Mesenchymal stem cell (in vitro differentiated cells and primary cell): Measurements from ENCODE around the gene ACTR3.
A peak's percentile ranks its signal among the peaks of the same experiment; 100 is the strongest.

Experiments used
- DNase-seq: peaks from one replicate; pipeline ENCODE4 v3.0.0-alpha.2; 2013
- H2AFZ ChIP-seq: one replicate; pipeline ENCODE4 v1.6.1; 2013; ENCODE audit warnings: low read depth, mild to moderate bottlenecking, control low read depth, inconsistent platforms, low read length, moderate library complexity
- H2AK5ac ChIP-seq: 2 replicates; pipeline ENCODE4 v1.6.1; 2013; ENCODE audit warnings: low read length, moderate library complexity, mild to moderate bottlenecking, inconsistent platforms; ENCODE audit not compliant: severe bottlenecking
- H2BK120ac ChIP-seq: one replicate; pipeline ENCODE4 v1.6.1; 2013; ENCODE audit warnings: low read depth, mild to moderate bottlenecking, inconsistent platforms, low read length, moderate library complexity
- H2BK12ac ChIP-seq, 2 experiments: one replicate each; pipeline ENCODE4 v1.6.1; 2013; ENCODE audit warnings: inconsistent platforms in 2 of 2, low read length in 2 of 2, mild to moderate bottlenecking in 2 of 2, moderate library complexity in 2 of 2, control low read depth in 1 of 2
- H2BK15ac ChIP-seq: one replicate; pipeline ENCODE4 v1.6.1; 2013; ENCODE audit warnings: mild to moderate bottlenecking, low read depth, inconsistent platforms; ENCODE audit not compliant: poor library complexity, severe bottlenecking
- H2BK5ac ChIP-seq: 2 replicates; pipeline ENCODE4 v1.6.1; 2013; ENCODE audit warnings: low read depth, mild to moderate bottlenecking, low read length, control low read depth, inconsistent platforms; ENCODE audit not compliant: poor library complexity, severe bottlenecking
- H3K14ac ChIP-seq, 2 experiments: one replicate each; pipeline ENCODE4 v1.6.1; 2013; ENCODE audit warnings: inconsistent platforms in 2 of 2, low read length in 2 of 2, control low read depth in 1 of 2, mild to moderate bottlenecking in 1 of 2, moderate library complexity in 1 of 2
- H3K18ac ChIP-seq, 2 experiments: one replicate each; pipeline ENCODE4 v1.6.1; 2013; ENCODE audit warnings: inconsistent platforms in 2 of 2, low read length in 2 of 2, control low read depth in 1 of 2, low read depth in 1 of 2, mild to moderate bottlenecking in 1 of 2
- H3K23ac ChIP-seq, 2 experiments: one replicate each; pipeline ENCODE4 v1.6.1; 2013; ENCODE audit warnings: inconsistent platforms in 2 of 2, low read length in 2 of 2, mild to moderate bottlenecking in 2 of 2, moderate library complexity in 2 of 2, control low read depth in 1 of 2
- H3K27ac ChIP-seq: 2 replicates; pipeline ENCODE4 v1.5.1; 2013; ENCODE audit warnings: mild to moderate bottlenecking, moderate library complexity, low read length, control low read depth, inconsistent platforms; ENCODE audit not compliant: poor library complexity, severe bottlenecking
- H3K27me3 ChIP-seq, 2 experiments: 2 replicates each; pipeline versions ENCODE4 v1.6.1 to v1.7.0; 2013; ENCODE audit warnings: low read length in 2 of 2, mild to moderate bottlenecking in 2 of 2, moderate library complexity in 2 of 2, control low read depth in 1 of 2, inconsistent platforms in 1 of 2; ENCODE audit not compliant: control insufficient read depth in 1 of 2, insufficient read depth in 1 of 2
- H3K36me3 ChIP-seq, 2 experiments: 2 replicates each; pipeline versions ENCODE4 v1.6.1 to v1.7.0; 2013; ENCODE audit warnings: low read length in 2 of 2, control low read depth in 1 of 2, inconsistent platforms in 1 of 2, low read depth in 1 of 2, mild to moderate bottlenecking in 1 of 2; ENCODE audit not compliant: insufficient read depth in 2 of 2, control insufficient read depth in 1 of 2
- H3K4ac ChIP-seq, 2 experiments: one replicate each; pipeline ENCODE4 v1.6.1; 2013; ENCODE audit warnings: inconsistent platforms in 2 of 2, low read length in 2 of 2, mild to moderate bottlenecking in 2 of 2, moderate library complexity in 2 of 2, control low read depth in 1 of 2, low read depth in 1 of 2
- H3K4me1 ChIP-seq: 2 replicates; pipeline ENCODE4 v1.6.1; 2013; ENCODE audit warnings: low read depth, low read length, control low read depth; ENCODE audit not compliant: control insufficient read depth, insufficient read depth
- H3K4me2 ChIP-seq: 2 replicates; pipeline ENCODE4 v1.6.1; 2013; ENCODE audit warnings: low read length, mild to moderate bottlenecking, inconsistent platforms; ENCODE audit not compliant: poor library complexity, severe bottlenecking
- H3K4me3 ChIP-seq, 2 experiments: 2 replicates each; pipeline versions ENCODE4 v1.5.1 to v1.7.0; 2013; ENCODE audit warnings: low read length in 2 of 2, mild to moderate bottlenecking in 2 of 2, control low read depth in 1 of 2, low read depth in 1 of 2; ENCODE audit not compliant: insufficient read depth in 1 of 2
- H3K79me1 ChIP-seq: replicated peaks from 2 replicates; pipeline ENCODE4 v1.6.1; 2013; ENCODE audit warnings: mild to moderate bottlenecking, control low read depth, low read length, inconsistent platforms; ENCODE audit not compliant: poor library complexity, severe bottlenecking
- H3K9ac ChIP-seq: 2 replicates; pipeline ENCODE4 v1.7.0; 2013; ENCODE audit warnings: mild to moderate bottlenecking, low read length, moderate library complexity
- H3K9me3 ChIP-seq: 2 replicates; pipeline ENCODE4 v1.7.0; 2013; ENCODE audit warnings: mild to moderate bottlenecking, low read length; ENCODE audit not compliant: control insufficient read depth
- H4K8ac ChIP-seq: one replicate; pipeline ENCODE4 v1.6.1; 2013; ENCODE audit warnings: inconsistent platforms, mild to moderate bottlenecking, low read length, moderate library complexity
- H4K91ac ChIP-seq: one replicate; pipeline ENCODE4 v1.6.1; 2013; ENCODE audit warnings: mild to moderate bottlenecking, low read length, inconsistent platforms
- WGBS: methylation state at CpG from one replicate; pipeline ENCODE4 v1.1.7; 2013; ENCODE audit warnings: mixed read lengths; 5-methylcytosine and 5-hydroxymethylcytosine counted together

Gene ACTR3

DNA sequence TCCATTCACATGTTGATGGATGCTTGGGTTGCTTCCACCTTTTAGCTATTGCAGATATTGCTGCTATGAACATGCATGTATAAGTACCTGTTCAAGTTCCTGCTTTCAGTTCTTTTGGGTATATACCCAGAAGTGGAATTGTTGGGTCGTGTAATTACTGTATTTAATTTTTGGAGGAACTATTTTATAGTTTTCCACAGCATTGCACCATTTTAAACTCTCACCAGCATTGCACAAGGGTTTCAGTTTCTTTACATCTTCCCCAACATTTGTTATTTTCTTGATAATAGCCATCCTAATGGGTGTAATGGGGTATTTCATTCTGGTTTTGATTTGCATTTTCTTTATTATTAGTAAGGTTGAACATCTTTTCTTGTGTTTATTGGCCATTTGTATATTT lies 16.0 kb downstream of the ACTR3 start:
- Histone ChIP-seq H3K4me1 (peaks cover 14% of the 10 kb centered on the region), H3K79me1 (no peaks in the 10 kb centered on the region), H4K91ac (no peak overlapping the region), H2BK15ac (no peak overlapping the region), H3K36me3 (peaks cover 0 to 14% of the 10 kb centered on the region in 2 experiments), H2AFZ (no peak overlapping the region), H3K27me3 (no peaks in the 10 kb centered on the region), H3K18ac (no peak overlapping the region), H3K9me3 (no peaks in the 10 kb centered on the region), H2BK12ac (no peak overlapping the region), H3K23ac (no peak overlapping the region), H3K4me2 (no peak overlapping the region), H3K4me3 (no peak overlapping the region), H3K27ac (no peak overlapping the region), H4K8ac (no peak overlapping the region), H2AK5ac (no peak overlapping the region), H2BK5ac (no peak overlapping the region), H2BK120ac (no peak overlapping the region), H3K14ac (no peak overlapping the region), H3K9ac (no peak overlapping the region), H3K4ac (no peak overlapping the region)
- no CpG with 5 or more reads among the region's 1 CpG for WGBS
- DNase-seq, result no peak

GRCh38 chr2:113906647-113907046 lies 16.8 kb downstream of the ACTR3 start:
- Histone ChIP-seq H3K9me3 (no peaks in the 10 kb centered on the region), H3K9ac (no peak overlapping the region), H2AK5ac (no peak overlapping the region), H3K14ac (no peak overlapping the region), H2AFZ (no peak overlapping the region), H3K27ac (no peak overlapping the region), H3K27me3 (no peaks in the 10 kb centered on the region), H3K23ac (no peak overlapping the region), H4K8ac (no peak overlapping the region), H3K4me2 (no peak overlapping the region), H3K4me1 (peaks cover 14% of the 10 kb centered on the region), H3K18ac (no peak overlapping the region), H4K91ac (no peak overlapping the region), H2BK15ac (no peak overlapping the region), H3K4ac (no peak overlapping the region), H3K36me3 (peaks cover 0 to 14% of the 10 kb centered on the region in 2 experiments), H2BK5ac (no peak overlapping the region), H3K4me3 (no peak overlapping the region), H3K79me1 (no peaks in the 10 kb centered on the region), H2BK120ac (no peak overlapping the region), H2BK12ac (no peak overlapping the region)
- no peak for DNase-seq
- 100% methylated on average over 1 of the region's 1 CpG for WGBS

DNA sequence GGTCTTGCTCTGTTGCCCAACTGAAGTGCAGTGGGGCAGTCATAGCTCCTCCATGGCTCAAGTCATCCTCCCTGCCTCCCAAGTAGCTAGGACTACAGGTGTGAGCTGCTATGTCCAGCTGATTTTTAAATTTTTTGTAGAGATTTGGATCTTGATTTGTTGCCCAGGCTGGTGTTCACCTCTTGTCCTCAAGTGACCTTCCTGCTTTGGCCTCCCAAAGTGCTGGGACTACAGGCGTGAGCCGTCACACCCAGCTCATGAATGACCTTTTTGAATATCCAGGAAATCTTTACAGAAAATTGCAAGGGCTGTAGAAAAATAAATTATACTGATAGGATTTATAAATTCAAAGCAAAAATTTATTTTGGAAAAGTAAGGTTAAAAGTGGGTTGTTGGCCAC lies 17.4 kb downstream of the ACTR3 start:
- Histone ChIP-seq H3K9me3 (no peaks in the 10 kb centered on the region), H3K4me1 (peaks cover 14% of the 10 kb centered on the region), H2BK120ac (no peak overlapping the region), H2AFZ (no peak overlapping the region), H3K9ac (no peak overlapping the region), H2BK12ac (no peak overlapping the region), H3K4ac (no peak overlapping the region), H3K36me3 (peaks cover 0 to 14% of the 10 kb centered on the region in 2 experiments), H4K8ac (no peak overlapping the region), H3K79me1 (no peaks in the 10 kb centered on the region), H3K18ac (no peak overlapping the region), H3K27ac (no peak overlapping the region), H3K27me3 (no peaks in the 10 kb centered on the region), H3K23ac (no peak overlapping the region), H2BK5ac (no peak overlapping the region), H2BK15ac (no peak overlapping the region), H3K4me2 (no peak overlapping the region), H3K4me3 (no peak overlapping the region), H3K14ac (no peak overlapping the region), H4K91ac (no peak overlapping the region), H2AK5ac (no peak overlapping the region)
- no peak for DNase-seq
- WGBS, result 100% methylated on average over 2 of the region's 2 CpGs

GRCh38 chr2:113910110-113910717 lies 20.3 kb downstream of the ACTR3 start:
- Histone ChIP-seq H2AK5ac (no peak overlapping the region), H2BK15ac (no peak overlapping the region), H2BK120ac (no peak overlapping the region), H3K18ac (no peak overlapping the region), H3K9me3 (no peaks in the 10 kb centered on the region), H2AFZ (no peak overlapping the region), H3K79me1 (no peaks in the 10 kb centered on the region), H3K23ac (no peak overlapping the region), H3K4ac (no peak overlapping the region), H2BK5ac (no peak overlapping the region), H4K91ac (no peak overlapping the region), H3K27me3 (no peaks in the 10 kb centered on the region), H3K4me3 (no peak overlapping the region), H2BK12ac (no peak overlapping the region), H3K4me2 (no peak overlapping the region), H4K8ac (no peak overlapping the region), H3K27ac (peak overlapping the region; percentile 11), H3K9ac (no peak overlapping the region), H3K14ac (no peak overlapping the region), H3K4me1 (peaks cover 8% of the 10 kb centered on the region), H3K36me3 (peaks cover 3 to 27% of the 10 kb centered on the region in 2 experiments)
- peak; percentile 49 for DNase-seq
- 100% methylated on average over 3 of the region's 5 CpGs for WGBS
